ENCODE data around the gene DUSP5. TPM values are rescaled to one million over a fixed set of nuclear protein-coding genes. Genes with fewer than 3 reads are reported as not detected.

DUSP5 gene
- total and polyA plus RNA-seq, 8 donors, result 2.7 to 12.8 (median 5.5) TPM

DNA sequence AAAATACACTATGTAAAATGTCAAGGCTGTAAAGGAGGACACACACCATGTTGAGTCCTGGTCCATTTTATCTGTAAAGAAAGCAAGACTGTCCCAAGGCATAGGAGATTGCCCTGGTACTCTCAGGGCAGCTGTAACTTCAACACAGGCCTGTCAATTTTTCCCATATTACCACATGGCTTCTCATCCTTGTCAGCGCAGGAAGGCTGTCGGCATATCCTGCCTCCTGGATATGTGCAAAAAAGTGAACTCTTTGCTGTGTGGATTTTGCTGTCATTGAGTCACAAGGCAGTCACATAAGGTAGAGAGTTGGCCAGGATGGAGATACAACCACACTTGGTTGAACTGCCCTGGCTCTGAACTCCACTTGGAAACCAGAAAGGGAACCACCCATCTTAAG lies 8.7 kb downstream of the DUSP5 start:
- DNase-seq (no peak), FAIRE-seq (no peak), ATAC-seq (no peak)
- TF ChIP-seq, protein P1, sequence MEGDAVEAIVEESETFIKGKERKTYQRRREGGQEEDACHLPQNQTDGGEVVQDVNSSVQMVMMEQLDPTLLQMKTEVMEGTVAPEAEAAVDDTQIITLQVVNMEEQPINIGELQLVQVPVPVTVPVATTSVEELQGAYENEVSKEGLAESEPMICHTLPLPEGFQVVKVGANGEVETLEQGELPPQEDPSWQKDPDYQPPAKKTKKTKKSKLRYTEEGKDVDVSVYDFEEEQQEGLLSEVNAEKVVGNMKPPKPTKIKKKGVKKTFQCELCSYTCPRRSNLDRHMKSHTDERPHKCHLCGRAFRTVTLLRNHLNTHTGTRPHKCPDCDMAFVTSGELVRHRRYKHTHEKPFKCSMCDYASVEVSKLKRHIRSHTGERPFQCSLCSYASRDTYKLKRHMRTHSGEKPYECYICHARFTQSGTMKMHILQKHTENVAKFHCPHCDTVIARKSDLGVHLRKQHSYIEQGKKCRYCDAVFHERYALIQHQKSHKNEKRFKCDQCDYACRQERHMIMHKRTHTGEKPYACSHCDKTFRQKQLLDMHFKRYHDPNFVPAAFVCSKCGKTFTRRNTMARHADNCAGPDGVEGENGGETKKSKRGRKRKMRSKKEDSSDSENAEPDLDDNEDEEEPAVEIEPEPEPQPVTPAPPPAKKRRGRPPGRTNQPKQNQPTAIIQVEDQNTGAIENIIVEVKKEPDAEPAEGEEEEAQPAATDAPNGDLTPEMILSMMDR (IDR thresholded peaks at IDR 0.05), result no peak
- no peaks in the 10 kb centered on the region for H3K27me3 ChIP-seq
- intact Hi-C loops (cut with DNase I), result no loop called here
- H3K36me3 ChIP-seq, result peaks cover 0 to 8% (median 0%) of the 10 kb centered on the region in 3 donors
- H3K9me3 ChIP-seq, result no peaks in the 10 kb centered on the region
- 94 to 96% methylated on average over 2 of the region's 2 CpGs for WGBS, 2 donors
- H3K27ac ChIP-seq, result no peak overlapping the region
- H3K4me3 ChIP-seq, result no peak overlapping the region
- peaks cover 2 to 20% (median 6%) of the 10 kb centered on the region in 3 donors for H3K4me1 ChIP-seq

GRCh38 chr10:110507346-110507745 lies 9.6 kb downstream of the DUSP5 start:
- Histone ChIP-seq H3K27ac (no peak overlapping the region), H3K27me3 (no peaks in the 10 kb centered on the region), H3K4me1 (peaks cover 0 to 13% (median 3%) of the 10 kb centered on the region in 3 donors), H3K4me3 (no peak overlapping the region), H3K36me3 (peaks cover 0 to 8% (median 0%) of the 10 kb centered on the region in 3 donors), H3K9me3 (no peaks in the 10 kb centered on the region)
- no peak for FAIRE-seq
- 90 to 94% methylated on average over 6 of the region's 6 CpGs for WGBS, 2 donors
- no peak for ATAC-seq
- intact Hi-C loops (cut with DNase I), result no loop called here
- TF ChIP-seq, protein P1 (IDR thresholded peaks at IDR 0.05), result no peak
- no peak for DNase-seq

- Histone ChIP-seq H3K4me1 (peaks cover 0 to 5% (median 0%) of the 10 kb centered on the region in 3 donors), H3K27me3 (no peaks in the 10 kb centered on the region), H3K36me3 (peaks cover 0 to 8% (median 0%) of the 10 kb centered on the region in 3 donors), H3K9me3 (no peaks in the 10 kb centered on the region), H3K27ac (no peak overlapping the region), H3K4me3 (no peak overlapping the region)
- ATAC-seq (no peak), DNase-seq (no peak), FAIRE-seq (no peak)
- TF ChIP-seq, protein P1 (IDR thresholded peaks at IDR 0.05), result no peak
- intact Hi-C loops (cut with DNase I), result no loop called here
- 84 to 89% methylated on average over 9 of the region's 9 CpGs for WGBS, 2 donors
Observed at GRCh38 chr10:110508159-110508788, 10.6 kb downstream of the DUSP5 start.

- TF ChIP-seq, protein P1 (IDR thresholded peaks at IDR 0.05), result no peak
- no peak for FAIRE-seq
- peak in 1 of 4 donors; percentile 36 for ATAC-seq
Observed at GRCh38 chr10:110508806-110509544, 11.3 kb downstream of the DUSP5 start.

More at GRCh38 chr10:110508806-110509544, 11.3 kb downstream of the DUSP5 start:
- Histone ChIP-seq H3K27me3 (no peaks in the 10 kb centered on the region), H3K4me1 (peaks cover 0 to 5% (median 0%) of the 10 kb centered on the region in 3 donors), H3K9me3 (no peaks in the 10 kb centered on the region), H3K27ac (no peak overlapping the region), H3K36me3 (peaks cover 0 to 8% (median 0%) of the 10 kb centered on the region in 3 donors), H3K4me3 (no peak overlapping the region)
- 72 to 74% methylated on average over 11 of the region's 11 CpGs for WGBS, 2 donors
- DNase-seq, result no peak
- intact Hi-C loops (cut with DNase I), result no loop called here
